Skin epidermis (tissue), 12 donors: ENCODE results near the gene CYTL1.
A peak's percentile ranks its signal among the peaks of the same experiment; 100 is the strongest.
"Not testable (repeated sequence)": the region's sequence is repeated elsewhere in the genome, so short reads cannot be mapped to it uniquely, and the experiment has no call there.

Source experiments
- H3K27ac ChIP-seq, 21 experiments: fragments of 200-600 bp; sonication (generic) in 11 of 21; one replicate each; pipeline ENCODE4 v1.5.0; 2020; ENCODE audit warnings: mild to moderate bottlenecking in 3 of 21, inconsistent platforms in 2 of 21, moderate library complexity in 2 of 21
- H3K4me3 ChIP-seq, 7 experiments: fragments of 200-600 bp; sonication (generic) in 2 of 7; one replicate each; pipeline ENCODE4 v1.5.0; 2020; ENCODE audit warnings: inconsistent platforms in 2 of 7, mild to moderate bottlenecking in 2 of 7, moderate library complexity in 1 of 7

Gene CYTL1

GRCh38 chr4:5010984-5011383 lies 8.3 kb downstream of the CYTL1 start:
- H3K27ac ChIP-seq: no peak overlapping the region
- no peak overlapping the region for H3K4me3 ChIP-seq

GRCh38 chr4:5009796-5010195 lies 9.5 kb downstream of the CYTL1 start:
- Histone ChIP-seq H3K27ac (no peak overlapping the region), H3K4me3 (no peak overlapping the region)

- not testable (repeated sequence) for H3K27ac ChIP-seq
Measured at GRCh38 chr4:5006932-5007331, 12.3 kb downstream of the CYTL1 start.

GRCh38 chr4:5004496-5004895 lies 14.8 kb downstream of the CYTL1 start:
- no peak overlapping the region for H3K4me3 ChIP-seq
- no peak overlapping the region for H3K27ac ChIP-seq

More at GRCh38 chr4:5006932-5007331, 12.3 kb downstream of the CYTL1 start:
- not testable (repeated sequence) for H3K4me3 ChIP-seq

- H3K27ac ChIP-seq: no peak overlapping the region
- no peak overlapping the region for H3K4me3 ChIP-seq
Measured at GRCh38 chr4:5003918-5004317, 15.3 kb downstream of the CYTL1 start.

GRCh38 chr4:5003372-5003857 lies 15.8 kb downstream of the CYTL1 start:
- Histone ChIP-seq H3K4me3 (no peak overlapping the region), H3K27ac (no peak overlapping the region)

GRCh38 chr4:5001641-5002040 lies 17.6 kb downstream of the CYTL1 start:
- H3K27ac ChIP-seq, H3K4me3 ChIP-seq: not testable (repeated sequence)

GRCh38 chr4:4996935-4997334 lies 22.3 kb downstream of the CYTL1 start:
- H3K4me3 ChIP-seq: not testable (repeated sequence)

GRCh38 chr4:4995908-4996265 lies 23.4 kb downstream of the CYTL1 start:
- Histone ChIP-seq H3K27ac (no peak overlapping the region), H3K4me3 (no peak overlapping the region)

More at GRCh38 chr4:4996935-4997334, 22.3 kb downstream of the CYTL1 start:
- H3K27ac ChIP-seq: not testable (repeated sequence)

- Histone ChIP-seq H3K27ac (no peak overlapping the region), H3K4me3 (no peak overlapping the region)
Measured at GRCh38 chr4:4995103-4995907, 24.0 kb downstream of the CYTL1 start.

GRCh38 chr4:4994312-4995097 lies 24.8 kb downstream of the CYTL1 start:
- H3K4me3 ChIP-seq: no peak overlapping the region
- no peak overlapping the region for H3K27ac ChIP-seq

GRCh38 chr4:4992833-4993232 lies 26.4 kb downstream of the CYTL1 start:
- no peak overlapping the region for H3K4me3 ChIP-seq
- H3K27ac ChIP-seq: no peak overlapping the region

GRCh38 chr4:4991541-4992099 lies 27.6 kb downstream of the CYTL1 start:
- no peak overlapping the region for H3K4me3 ChIP-seq
- peak overlapping the region in 12 of 21 experiments; percentile 2 to 85 (median 62) for H3K27ac ChIP-seq

GRCh38 chr4:4990857-4991540 lies 28.3 kb downstream of the CYTL1 start:
- Histone ChIP-seq H3K27ac (peak overlapping the region in 11 of 21 experiments; percentile 4 to 85 (median 39)), H3K4me3 (no peak overlapping the region)

GRCh38 chr4:4990329-4990728 lies 28.9 kb downstream of the CYTL1 start:
- H3K4me3 ChIP-seq: no peak overlapping the region
- H3K27ac ChIP-seq: peak overlapping the region in 6 of 21 experiments; percentile 12 to 85 (median 36)

GRCh38 chr4:4989083-4989622 lies 30.1 kb downstream of the CYTL1 start:
- no peak overlapping the region for H3K4me3 ChIP-seq
- no peak overlapping the region for H3K27ac ChIP-seq

GRCh38 chr4:4987656-4988055 lies 31.6 kb downstream of the CYTL1 start:
- Histone ChIP-seq H3K27ac (no peak overlapping the region), H3K4me3 (no peak overlapping the region)

- Histone ChIP-seq H3K27ac (no peak overlapping the region), H3K4me3 (no peak overlapping the region)
Measured at GRCh38 chr4:4986841-4987240, 32.4 kb downstream of the CYTL1 start.

- H3K4me3 ChIP-seq: no peak overlapping the region
- H3K27ac ChIP-seq: no peak overlapping the region
Measured at GRCh38 chr4:4985844-4986243, 33.4 kb downstream of the CYTL1 start.

GRCh38 chr4:4985036-4985435 lies 34.2 kb downstream of the CYTL1 start:
- Histone ChIP-seq H3K4me3 (no peak overlapping the region), H3K27ac (no peak overlapping the region)
